Measurements from ENCODE around the gene ARFGEF3.
"Not testable (repeated sequence)": the region's sequence is repeated elsewhere in the genome, so short reads cannot be mapped to it uniquely, and the experiment has no call there.

ARFGEF3 gene

DNA sequence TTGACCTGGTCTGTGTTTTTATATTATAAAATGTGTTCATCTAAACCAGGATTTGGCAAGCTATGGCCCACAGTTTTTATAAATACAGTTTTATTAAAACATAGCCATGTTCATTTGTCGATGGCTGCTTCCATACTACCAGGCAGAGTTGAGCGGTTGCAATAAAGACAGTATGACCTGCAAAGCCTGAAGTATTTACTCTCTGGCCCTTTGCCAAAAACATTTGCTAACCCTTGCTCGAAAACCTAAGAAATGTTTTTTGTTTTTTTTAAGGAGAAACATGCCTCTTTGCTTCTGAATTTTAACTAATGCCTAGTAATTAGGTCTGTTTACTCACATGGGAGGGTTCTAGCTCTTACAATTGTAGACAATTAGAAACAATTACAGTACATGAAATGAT, 148.6 kb downstream of the ARFGEF3 start:
- DNase-seq (ENCODE audit: low read depth), result no peak

DNA sequence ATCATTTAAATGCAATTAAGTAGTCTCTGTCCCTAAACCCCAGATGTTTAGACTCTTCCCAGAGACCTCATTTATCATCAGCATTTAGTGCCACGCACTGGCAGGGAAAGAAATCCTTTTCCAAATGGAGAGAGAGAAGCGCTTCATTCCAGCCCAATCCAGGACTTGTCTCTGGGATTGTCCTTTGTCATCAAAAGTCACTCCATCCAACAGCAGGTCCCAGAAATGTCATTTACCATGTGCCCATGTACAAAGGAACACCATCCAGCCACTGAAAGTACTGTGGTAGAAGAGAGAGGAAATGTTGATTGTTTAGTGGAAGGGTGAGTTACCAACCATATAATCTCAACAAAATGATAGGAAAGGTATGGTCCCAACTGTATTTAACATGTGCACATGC, 149.1 kb downstream of the ARFGEF3 start:
- DNase-seq (ENCODE audit: low read depth), result no peak

DNA sequence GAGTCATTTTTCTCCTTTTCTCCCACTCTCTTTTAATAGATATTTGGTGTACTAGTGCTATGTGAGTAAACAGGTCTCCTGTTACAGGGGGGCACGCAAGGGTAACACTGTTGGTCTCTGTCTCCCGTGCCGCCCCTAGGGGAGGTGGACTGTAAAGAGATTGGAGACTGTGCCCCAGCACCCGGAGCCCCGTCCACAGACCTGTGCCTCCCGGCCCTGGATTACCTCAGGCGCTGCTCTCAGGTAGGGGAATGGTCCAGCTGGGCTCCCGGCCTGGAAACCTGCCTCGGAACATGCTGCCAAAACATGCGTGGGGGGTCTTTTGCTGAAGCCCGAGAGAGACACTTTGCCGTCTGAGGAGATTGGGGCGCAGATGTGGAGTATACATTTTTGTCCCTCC, 149.5 kb downstream of the ARFGEF3 start:
- no peak for DNase-seq (ENCODE audit: low read depth)

DNA sequence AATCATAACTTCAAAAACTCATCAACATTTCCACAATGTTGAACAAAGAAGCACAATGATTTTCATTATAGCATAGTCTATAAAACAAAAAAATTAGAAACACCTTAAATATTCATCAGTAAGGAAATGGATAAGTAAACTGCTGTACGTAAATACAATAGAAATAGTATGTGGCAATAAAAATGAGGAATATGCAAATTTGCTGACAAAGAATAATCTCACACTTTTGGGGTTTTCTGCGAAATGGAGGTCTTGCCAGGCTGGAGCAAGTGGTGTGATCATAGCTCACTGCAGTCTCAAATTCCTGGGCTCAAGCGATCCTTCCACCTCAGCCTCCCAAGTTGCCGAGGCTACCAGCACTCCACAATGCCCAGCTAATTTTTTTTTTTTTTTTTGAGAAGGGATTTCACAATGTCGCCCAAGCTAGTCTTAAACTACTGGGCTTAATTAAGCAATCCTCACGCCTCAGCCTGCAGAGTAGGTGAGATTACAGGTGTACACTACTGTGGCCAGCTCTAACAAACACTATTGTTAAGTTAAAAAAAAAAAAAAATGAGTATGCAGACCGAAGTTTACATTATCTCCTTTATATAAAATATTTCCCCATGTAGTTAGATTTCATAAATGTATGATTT, 157.1 kb downstream of the ARFGEF3 start:
- DNase-seq (ENCODE audit: low read depth), result no peak

DNA sequence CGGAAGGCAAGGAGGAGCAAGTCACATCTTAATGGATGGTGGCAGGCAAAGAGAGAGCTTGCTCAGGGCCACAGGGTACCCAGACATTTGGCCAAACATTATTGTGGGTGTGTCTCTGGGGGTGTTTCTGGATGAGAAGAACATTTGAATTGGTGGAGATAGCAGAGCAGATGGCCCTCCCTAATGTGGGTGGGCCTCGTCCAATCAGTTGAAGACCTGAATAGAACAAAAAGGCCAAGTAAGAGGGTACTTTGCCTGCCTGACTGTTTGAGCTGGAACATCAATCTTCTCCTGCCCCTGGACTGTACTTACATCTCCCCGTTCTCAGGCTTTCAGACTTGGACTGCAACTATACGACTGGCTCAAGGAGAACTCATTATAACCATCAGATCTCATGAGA, 160.2 kb downstream of the ARFGEF3 start:
- no peak for DNase-seq (ENCODE audit: low read depth)

DNA sequence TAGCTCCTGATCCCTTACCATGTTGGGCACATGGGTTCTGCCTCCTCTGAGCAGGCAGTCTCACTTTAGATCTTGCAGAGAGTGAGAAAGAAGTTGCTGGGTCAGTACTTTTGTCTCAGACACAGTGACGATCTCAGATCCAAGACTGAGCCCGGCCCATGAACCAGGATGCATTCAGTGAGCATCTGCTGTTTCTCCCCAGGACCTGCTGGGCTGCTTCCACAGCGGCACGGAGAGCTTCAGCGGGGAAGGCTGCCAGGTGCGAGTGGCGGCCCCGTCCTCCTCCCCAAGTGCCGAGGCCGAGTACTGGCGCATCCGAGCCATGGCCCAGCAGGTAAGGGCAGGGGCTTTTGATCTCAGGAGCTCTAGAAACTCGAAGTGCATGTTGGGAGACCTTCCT, 162.1 kb downstream of the ARFGEF3 start:
- no peak for DNase-seq (ENCODE audit: low read depth)

DNA sequence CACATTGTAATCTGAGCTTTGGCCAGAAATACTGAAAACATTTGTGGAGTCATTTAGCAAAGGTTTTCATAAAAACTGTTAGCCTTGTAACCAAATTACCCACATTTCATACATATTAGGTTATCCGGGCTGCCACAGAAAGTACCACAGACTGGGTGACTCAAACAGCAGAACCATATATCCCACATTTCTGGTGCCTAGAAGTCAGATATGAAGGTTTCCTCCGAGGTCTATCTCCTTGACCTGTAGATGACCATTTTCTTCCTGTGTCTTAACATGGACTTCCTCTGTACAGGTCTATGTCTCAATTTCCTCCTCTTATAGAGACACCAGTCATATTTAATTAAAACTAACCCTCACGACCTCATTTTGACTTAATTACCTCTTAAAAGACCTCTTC, 166.5 kb downstream of the ARFGEF3 start:
- no peak for DNase-seq (ENCODE audit: low read depth)

DNA sequence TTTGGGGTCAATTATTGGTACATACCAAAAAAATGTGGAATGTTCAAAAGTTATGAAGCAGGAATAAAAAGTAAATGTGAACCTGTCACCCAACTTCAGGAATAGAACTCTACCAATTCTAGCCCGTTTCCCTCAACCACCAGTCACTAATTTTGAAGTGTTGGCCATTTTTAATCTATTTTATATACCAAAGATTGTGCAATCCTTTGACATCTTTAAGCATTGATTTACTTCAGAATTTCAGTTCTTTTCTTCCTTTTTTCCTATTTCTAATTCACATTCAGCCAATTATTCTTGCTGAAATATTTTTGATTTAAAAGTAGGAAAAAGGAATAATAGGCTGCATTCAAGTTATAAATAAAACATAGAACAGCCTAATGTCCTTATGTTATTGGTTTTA, 169.0 kb downstream of the ARFGEF3 start:
- no peak for DNase-seq (ENCODE audit: low read depth)

DNA sequence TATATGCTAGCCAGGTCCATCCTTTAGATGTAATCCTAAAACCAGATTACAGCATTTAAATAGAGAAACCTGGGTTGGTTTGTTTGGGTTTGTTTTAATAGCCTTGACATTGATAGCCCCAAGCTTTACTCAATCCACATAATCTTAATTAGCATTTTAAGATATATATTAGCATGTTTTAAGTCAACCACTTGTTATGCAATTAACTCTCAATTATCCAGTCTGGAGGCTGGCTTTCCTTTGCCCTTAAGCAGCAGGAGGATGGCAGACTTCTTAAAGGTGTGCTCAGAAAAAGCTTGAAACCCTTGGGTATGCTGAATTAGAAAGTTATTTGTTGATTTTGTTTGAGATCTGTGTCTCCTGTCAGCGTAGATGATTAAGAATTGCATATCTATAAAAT, 169.7 kb downstream of the ARFGEF3 start:
- no peak for DNase-seq (ENCODE audit: low read depth)

DNA sequence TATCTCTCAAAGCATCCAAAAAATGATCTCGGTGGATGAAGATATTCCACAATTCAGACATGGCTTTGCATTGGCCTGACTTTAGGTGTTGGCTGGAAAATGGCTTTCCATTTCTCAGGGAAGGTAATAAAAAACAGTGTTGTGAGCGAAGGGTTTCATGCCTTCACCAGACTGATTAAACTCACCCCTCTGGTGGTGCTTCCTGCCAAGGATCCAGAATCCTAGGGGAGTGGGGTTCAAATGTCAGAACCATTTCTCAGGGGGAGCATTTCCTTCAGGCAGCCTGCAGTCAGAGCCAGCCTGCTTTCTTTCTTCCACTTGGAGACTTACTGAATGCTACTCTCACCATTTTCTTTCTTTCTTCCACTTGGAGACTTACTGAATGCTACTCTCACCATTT, 170.2 kb downstream of the ARFGEF3 start:
- DNase-seq (ENCODE audit: low read depth), result no peak

DNA sequence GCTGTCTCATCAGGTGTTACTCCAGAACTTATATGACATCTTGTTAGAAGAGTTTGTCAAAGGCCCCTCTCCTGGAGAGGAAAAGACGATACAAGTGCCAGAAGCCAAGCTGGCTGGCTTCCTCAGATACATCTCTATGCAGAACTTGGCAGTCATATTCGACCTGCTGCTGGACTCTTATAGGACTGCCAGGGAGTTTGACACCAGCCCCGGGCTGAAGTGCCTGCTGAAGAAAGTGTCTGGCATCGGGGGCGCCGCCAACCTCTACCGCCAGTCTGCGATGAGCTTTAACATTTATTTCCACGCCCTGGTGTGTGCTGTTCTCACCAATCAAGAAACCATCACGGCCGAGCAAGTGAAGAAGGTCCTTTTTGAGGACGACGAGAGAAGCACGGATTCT, 172.3 kb downstream of the ARFGEF3 start:
- DNase-seq (ENCODE audit: low read depth), result no peak

DNA sequence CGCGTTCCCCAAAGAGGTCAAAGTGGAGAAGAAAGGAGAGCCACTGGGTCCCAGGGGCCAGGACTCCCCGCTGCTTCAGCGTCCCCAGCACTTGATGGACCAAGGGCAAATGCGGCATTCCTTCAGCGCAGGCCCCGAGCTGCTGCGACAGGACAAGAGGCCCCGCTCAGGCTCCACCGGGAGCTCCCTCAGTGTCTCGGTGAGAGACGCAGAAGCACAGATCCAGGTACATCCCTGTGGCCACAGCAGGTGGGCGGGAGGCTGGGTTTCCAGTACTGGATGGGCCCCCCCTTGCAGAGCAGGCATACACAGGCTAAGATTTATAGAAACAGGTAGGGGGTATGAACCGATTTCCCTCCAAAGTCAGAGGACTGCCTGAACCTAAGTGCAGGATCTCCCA, 173.2 kb downstream of the ARFGEF3 start:
- no peak for DNase-seq (ENCODE audit: low read depth)

DNA sequence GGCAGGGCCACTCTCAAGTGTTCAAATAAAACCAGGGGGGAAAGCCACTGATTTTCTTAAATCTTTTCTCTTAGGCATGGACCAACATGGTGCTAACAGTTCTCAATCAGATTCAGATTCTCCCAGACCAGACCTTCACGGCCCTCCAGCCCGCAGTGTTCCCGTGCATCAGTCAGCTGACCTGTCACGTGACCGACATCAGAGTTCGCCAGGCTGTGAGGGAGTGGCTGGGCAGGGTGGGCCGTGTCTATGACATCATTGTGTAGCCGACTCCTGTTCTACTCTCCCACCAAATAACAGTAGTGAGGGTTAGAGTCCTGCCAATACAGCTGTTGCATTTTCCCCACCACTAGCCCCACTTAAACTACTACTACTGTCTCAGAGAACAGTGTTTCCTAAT, 174.5 kb downstream of the ARFGEF3 start:
- DNase-seq (ENCODE audit: low read depth), result no peak

DNA sequence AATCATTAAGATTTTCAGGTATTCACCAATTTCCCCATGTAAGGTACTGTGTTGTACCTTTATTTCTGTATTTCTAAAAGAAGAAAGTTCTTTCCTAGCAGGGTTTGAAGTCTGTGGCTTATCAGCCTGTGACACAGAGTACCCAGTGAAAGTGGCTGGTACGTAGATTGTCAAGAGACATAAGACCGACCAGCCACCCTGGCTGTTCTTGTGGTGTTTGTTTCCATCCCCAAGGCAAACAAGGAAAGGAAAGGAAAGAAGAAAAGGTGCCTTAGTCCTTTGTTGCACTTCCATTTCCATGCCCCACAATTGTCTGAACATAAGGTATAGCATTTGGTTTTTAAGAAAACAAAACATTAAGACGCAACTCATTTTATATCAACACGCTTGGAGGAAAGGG, 175.3 kb downstream of the ARFGEF3 start:
- DNase-seq (ENCODE audit: low read depth), result no peak

DNA sequence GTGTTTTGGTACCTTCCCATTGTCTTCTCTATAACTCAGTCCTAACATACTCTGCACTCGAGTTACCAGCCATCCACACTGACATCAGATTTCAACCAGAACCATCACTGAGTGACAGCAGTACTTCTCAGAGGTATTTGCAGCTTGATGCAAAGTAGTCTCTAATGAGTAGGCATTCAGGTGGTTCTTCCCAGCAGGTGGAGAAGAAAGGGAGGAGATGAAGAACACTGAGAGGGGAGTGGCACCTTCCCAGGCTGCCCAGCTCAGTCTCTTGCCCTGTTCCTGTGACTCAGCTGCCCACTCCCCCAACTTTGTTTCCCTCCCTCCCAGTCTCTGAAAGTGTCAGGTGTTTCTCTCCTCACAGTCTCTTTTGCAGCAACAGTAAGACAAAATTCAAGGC, 177.3 kb downstream of the ARFGEF3 start:
- DNase-seq (ENCODE audit: low read depth), result no peak

DNA sequence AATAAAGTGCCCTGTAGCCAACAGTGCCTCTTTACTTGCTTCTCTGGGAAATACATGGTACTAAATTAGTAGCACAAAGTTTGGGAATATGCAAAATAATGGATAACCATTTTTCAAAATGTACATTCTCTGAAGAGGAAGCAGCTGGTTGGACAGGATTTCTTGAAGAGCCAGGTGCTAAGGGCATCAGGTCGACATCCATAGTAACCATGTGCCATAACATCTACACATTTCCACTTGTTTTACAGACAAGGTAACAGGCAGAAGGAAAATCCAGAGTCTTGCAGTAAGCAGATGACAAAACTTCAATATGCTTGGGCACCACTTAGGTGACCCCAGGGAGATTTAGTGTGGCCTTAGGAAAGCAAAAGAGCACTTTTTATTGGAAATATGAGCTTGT, 179.4 kb downstream of the ARFGEF3 start:
- no peak for DNase-seq (ENCODE audit: low read depth)

DNA sequence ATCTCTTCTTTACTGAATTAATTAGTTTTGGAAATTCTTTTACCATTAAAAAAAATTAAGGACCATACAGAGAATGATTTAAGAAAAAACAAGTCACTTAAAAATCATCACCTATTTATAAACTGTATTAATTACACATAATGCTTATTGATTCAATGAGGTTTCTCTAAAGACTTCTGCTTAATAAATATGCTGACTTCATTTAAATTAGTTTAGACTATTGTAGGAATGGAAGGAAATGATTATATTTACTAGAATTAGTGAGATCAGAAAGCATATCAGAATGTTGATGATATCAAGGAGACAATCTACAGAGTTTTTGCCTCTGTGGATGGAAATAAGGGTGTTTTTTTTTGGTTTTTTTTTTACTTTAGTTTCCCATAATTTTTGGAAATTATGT, 181.4 kb downstream of the ARFGEF3 start:
- DNase-seq (ENCODE audit: low read depth), result no peak

DNA sequence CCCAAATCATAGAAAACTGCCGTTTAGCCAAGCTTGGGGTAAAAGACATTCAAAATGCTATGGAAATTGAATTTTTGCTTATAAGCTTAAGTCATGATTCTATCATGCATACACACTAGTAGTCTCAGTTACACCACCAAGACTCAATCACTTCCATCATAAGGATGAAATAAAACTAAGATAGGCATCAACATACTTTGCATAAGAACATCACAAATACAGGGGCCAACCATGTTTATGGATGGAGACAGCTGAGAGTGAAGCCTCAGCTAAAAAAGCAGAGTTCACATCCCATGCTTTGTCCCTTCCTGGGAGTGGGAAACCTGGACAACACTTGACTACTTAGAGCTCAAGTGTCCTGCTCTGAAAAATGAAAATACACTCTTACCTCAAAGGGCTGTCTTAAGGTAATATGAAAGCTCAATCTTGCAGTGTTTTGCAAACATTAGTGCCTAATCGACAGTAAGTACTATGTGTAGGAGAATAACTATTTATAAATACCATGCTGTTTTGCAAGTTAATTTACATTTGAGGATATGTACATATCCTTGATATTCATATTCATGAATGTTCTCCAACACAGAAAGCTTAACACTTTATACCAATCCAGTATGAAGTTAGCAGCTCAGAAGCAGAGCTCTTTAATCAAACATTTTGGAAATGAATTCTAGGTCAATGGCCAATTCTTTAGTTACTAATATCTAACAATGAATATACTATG, 184.0 kb downstream of the ARFGEF3 start:
- no peak for DNase-seq (ENCODE audit: low read depth)

DNA sequence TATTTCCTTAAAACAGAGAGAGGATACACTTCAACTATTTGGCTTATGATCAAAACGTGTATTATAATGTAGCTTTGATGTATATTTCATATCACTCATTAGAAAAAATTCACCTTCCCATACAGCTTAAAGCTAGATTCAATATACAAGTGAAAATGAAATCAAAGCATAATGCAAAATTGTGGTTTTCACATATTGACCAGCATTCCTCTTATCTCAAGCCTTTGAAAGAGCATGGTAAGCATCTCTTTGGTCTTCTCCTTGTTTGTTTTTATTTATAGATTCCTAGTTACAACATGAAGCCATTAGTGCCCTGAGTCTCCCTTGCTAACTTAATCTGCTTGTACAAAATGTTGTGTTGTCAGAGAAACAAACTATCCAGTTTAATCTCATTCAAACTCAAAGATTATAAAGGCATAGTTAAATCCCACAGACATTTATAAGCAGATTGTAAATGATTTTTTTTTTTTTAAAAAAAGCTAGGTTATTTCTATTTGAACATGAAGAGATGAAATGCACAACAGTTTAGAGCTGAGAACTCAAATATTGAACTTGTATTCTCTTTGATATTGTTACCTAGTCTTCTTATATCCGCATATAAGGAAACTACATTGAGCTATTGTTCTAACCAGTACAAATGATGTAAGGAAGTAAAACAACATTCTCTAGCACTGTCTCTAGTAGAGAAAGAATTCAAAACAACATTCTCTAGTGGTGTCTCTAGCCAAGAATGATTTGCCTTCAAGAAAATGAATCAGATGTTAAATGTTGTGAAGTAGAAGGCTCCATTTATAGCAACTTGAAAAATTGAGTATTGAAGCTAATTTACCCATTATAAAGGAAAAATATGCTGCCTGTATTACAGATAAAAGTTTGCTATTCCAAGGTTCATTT, 184.8 kb downstream of the ARFGEF3 start:
- peak; percentile 30 for DNase-seq (ENCODE audit: low read depth)

DNA sequence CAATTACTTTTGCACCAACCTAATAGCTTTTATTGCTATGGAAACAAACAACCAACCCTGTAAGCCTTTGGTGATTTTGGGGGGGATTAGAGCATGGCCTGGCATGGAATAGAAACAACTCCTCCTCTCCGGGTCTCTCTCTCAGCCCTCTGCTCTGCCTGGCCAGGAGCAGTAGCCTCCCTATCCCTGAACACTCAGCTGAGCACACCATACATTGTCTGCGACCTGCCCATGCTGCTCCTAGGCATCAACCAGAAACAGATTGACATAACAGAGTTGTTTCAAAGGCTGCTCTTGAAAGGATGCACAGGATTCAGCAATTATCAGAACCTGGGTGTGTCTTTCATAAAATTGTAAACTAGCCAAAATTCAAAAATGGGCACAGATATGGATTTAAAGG, 186.1 kb downstream of the ARFGEF3 start:
- DNase-seq (ENCODE audit: low read depth), result no peak

DNA sequence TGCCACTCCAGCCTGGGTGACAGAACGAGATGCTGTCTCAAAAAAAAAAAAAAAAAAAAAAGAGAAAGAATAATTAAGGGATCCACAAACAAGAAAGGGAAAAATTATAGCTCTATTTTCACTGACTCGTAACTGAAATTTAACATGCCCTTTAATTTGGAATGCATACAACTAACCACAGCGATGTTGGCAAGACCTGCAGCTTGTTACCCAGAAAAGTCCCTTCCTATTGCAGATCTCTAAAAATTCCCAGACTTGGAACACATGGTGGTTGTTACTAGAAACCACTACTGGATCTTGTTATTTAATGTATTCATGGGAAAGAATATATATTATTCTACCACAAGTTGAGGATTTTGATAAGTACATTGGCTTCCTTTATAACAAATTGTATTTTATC, 188.2 kb downstream of the ARFGEF3 start:
- peak; percentile 9 for DNase-seq (ENCODE audit: low read depth)

DNA sequence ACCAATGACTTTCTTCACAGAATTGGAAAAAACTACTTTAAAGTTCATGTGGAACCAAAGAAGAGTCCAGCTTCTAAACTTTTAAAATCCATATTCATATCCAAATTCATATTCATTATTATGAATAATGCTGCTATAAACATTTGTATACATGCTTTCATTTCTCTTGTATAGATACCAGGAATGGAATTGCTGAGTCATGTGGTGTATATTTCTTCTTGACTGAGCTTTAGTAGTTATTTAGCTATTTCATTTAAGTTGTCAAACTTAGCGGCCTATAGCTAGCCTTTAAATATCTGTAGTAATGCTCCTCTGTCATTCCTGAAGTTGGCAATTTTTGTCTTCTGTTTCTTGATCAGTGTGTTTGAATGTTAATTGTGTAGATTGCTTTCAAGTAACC, 196.2 kb downstream of the ARFGEF3 start:
- no peak for DNase-seq (ENCODE audit: low read depth)

DNA sequence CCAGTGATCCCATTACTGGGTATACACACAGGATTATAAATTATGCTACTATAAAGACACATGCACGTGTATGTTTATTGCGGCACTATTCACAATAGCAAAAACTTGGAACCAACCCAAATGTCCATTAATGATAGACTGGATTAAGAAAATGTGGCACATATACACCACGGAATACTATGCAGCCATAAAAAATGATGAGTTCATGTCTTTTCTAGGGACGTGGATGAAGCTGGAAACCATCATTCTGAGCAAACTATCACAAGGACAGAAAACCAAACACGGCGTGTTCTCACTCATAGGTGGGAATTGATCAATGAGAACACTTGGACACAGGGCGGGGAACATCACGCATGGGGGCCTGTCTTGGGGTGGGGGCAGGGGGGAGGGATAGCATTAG, 206.9 kb downstream of the ARFGEF3 start:
- not testable (repeated sequence) for DNase-seq (ENCODE audit: low read depth)

All from stromal cell of bone marrow (primary cell).